Activated CD8-positive, alpha-beta memory T cell treated with anti-CD3 and anti-CD28 coated beads, Interleukin-2, amount 50 U/mL, for 1 hour (primary cell): ENCODE measurements around the gene BRICD5.
"Not testable (repeated sequence)": the region's sequence is repeated elsewhere in the genome, so short reads cannot be mapped to it uniquely, and the experiment has no call there.

ENCODE experiments used
- DNase-seq: peaks from one replicate; pipeline ENCODE4 v3.0.0-alpha.2; 2020; ENCODE audit errors: extremely low read depth

The BRICD5 gene

GRCh38 chr16:2223221-2223941, 12.7 kb upstream of the BRICD5 start, which contains the start of gene E4F1:
E4F1 (plus strand) TSS chr16:2223591; CDS start chr16:2223614, 23 bp downstream.
- peak; percentile 98 for DNase-seq

- DNase-seq = no peak
These were observed 5.7 kb upstream of the BRICD5 start for GRCh38 chr16:2216330-2216729.

GRCh38 chr16:2214719-2214968, 4.0 kb upstream of the BRICD5 start, which contains the start of gene PGP:
PGP (minus strand) TSS chr16:2214840; CDS start chr16:2214777, 63 bp downstream.
- no peak for DNase-seq

- DNase-seq = no peak
These were observed 3.4 kb upstream of the BRICD5 start for GRCh38 chr16:2213817-2214718.

- no peak for DNase-seq
These were observed 2.0 kb upstream of the BRICD5 start for GRCh38 chr16:2212362-2213324.

- no peak for DNase-seq
These were observed 1.3 kb upstream of the BRICD5 start for GRCh38 chr16:2211923-2212347.

- no peak for DNase-seq
These were observed 692 bp downstream of the BRICD5 start for GRCh38 chr16:2210009-2210332.

GRCh38 chr16:2209258-2210008, 1.2 kb downstream of the BRICD5 start:
- DNase-seq = no peak

- no peak for DNase-seq
These were observed 1.9 kb downstream of the BRICD5 start for GRCh38 chr16:2208772-2209171.

GRCh38 chr16:2208308-2208707, 2.4 kb downstream of the BRICD5 start:
- no peak for DNase-seq

GRCh38 chr16:2207872-2208271, 2.8 kb downstream of the BRICD5 start:
- no peak for DNase-seq

GRCh38 chr16:2206780-2207433, 3.8 kb downstream of the BRICD5 start:
- no peak for DNase-seq

- DNase-seq = no peak
These were observed 4.3 kb downstream of the BRICD5 start for GRCh38 chr16:2206420-2206779.

- DNase-seq = no peak
These were observed 4.7 kb downstream of the BRICD5 start for GRCh38 chr16:2205967-2206313.

GRCh38 chr16:2205104-2205966, 5.3 kb downstream of the BRICD5 start, which contains the start of gene MLST8:
MLST8 (plus strand) TSS chr16:2205454; CDS start chr16:2206086, 632 bp downstream.
- peak; percentile 73 for DNase-seq

GRCh38 chr16:2204416-2205103, 6.1 kb downstream of the BRICD5 start:
- no peak for DNase-seq

GRCh38 chr16:2203119-2203688, 7.5 kb downstream of the BRICD5 start:
- DNase-seq = not testable (repeated sequence)

GRCh38 chr16:2200313-2200712, 10.3 kb downstream of the BRICD5 start:
- no peak for DNase-seq

- DNase-seq = no peak
These were observed 11.0 kb downstream of the BRICD5 start for GRCh38 chr16:2199621-2200139.
